Measurements from ENCODE around the gene IL34. TPM values are rescaled to one million over a fixed set of nuclear protein-coding genes. Genes with fewer than 3 reads are reported as not detected.

Gene IL34
- total RNA-seq, 2 experiments from 2014 or later = not detected

DNA sequence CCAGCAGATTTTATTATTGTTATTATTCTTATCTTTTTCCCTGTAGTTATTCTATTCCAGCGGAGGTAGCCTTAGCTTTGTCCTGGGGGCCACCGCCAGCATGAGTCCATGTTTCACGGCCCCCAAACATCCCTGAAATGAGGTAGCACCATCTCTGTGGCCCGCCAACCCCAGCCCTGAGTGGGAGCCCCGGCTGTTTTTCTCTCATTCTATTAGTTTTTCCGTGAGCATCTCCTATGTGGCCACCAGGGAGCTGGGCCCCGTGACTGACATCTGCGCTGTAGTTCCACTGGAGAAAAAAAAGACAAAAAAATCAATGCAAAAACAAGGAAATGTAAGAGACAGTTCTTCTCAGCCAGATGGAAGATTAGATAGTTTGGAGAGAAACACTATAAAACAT, 43.5 kb upstream of the IL34 start:
- Histone ChIP-seq H3K36me3 (ENCODE audit: insufficient read depth, low read length) (no peaks in the 10 kb centered on the region), H3K79me2 (ENCODE audit: insufficient read depth, low read depth, low read length) (no peaks in the 10 kb centered on the region), H3K4me1 (ENCODE audit: insufficient read depth, low read length, poor library complexity, severe bottlenecking) (no peaks in the 10 kb centered on the region), H3K4me3 (ENCODE audit: low read depth, low read length, poor library complexity, severe bottlenecking) (no peak overlapping the region), H3K4me2 (ENCODE audit: low read length) (no peak overlapping the region), H4K20me1 (ENCODE audit: insufficient read depth, low read length) (no peaks in the 10 kb centered on the region), H2AFZ (ENCODE audit: low read length) (no peak overlapping the region), H3K9me3 (ENCODE audit: low read length) (no peaks in the 10 kb centered on the region), H3K9me2 (ENCODE audit: insufficient read depth, low read length) (no peaks in the 10 kb centered on the region), H3K27ac (ENCODE audit: low read depth, low read length, poor library complexity, severe bottlenecking) (no peak overlapping the region)
- POLR2A ChIA-PET = interaction anchor here (0.5 kb wide), 1 partner anchor 104 kb away, joined by 3 read pairs; no protein-coding TSS in a partner anchor
- BruUV-seq (replicated peaks) = no TSS peak
- CTCF ChIA-PET (ENCODE audit: unreplicated experiment) = no interaction called here
- TF ChIP-seq EZH2phosphoT487 (IDR thresholded peaks at IDR 0.05; ENCODE audit: borderline replicate concordance, low read depth, low read length) (no peak), CTCF (conservative IDR thresholded peaks at IDR 0.05; ENCODE audit: low read length) (no peak)
- intact Hi-C loops (cut with micrococcal nuclease; ENCODE audit: unreplicated experiment) = no loop called here
- DNase-seq (ENCODE audit: low spot score) = no peak

DNA sequence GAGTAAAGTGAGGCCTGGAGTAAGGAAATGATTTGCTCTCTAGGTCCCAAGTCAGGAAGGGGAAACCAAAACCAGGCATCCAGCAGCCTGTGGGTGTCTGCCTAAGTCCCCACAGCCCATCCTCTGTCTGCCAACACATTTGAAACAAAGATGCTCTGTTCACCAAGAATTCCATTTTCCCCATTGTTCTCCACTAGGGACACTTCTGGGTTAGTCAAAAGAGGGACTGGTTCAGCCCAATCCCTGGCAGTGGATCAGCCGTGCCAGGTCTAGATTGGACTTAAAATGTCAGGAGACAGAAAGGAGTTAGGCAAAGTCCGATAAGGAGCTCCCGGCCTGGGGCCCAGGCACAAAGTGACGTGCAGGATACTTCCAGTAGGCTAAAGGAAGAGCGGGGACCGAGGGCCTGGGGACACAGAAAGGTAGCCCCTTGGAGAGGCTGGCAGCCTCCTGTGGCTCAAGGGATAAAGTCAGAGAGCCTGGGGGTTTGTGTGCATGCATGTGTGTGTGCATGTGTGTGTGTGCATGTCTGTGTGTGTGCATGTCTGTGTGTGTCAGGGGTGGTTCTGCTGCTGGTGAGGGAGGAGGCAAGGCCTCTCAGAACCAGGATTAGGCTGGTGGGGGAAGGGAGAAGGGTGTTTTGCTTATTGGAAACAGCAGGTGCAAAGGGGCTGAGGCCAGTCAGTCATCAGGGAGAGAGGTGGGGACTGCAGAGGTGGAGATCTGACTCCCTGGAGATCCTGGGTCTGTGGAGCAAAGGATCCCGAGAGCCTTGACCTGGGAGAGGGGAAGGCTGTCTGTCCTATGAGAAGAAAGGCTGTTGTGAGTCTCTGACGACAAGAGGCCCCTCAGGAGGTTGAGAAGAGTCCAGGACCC, 41.7 kb upstream of the IL34 start:
- POLR2A ChIA-PET = no interaction called here
- Histone ChIP-seq H2AFZ (ENCODE audit: low read length) (no peak overlapping the region), H3K9me2 (ENCODE audit: insufficient read depth, low read length) (no peaks in the 10 kb centered on the region), H4K20me1 (ENCODE audit: insufficient read depth, low read length) (no peaks in the 10 kb centered on the region), H3K9me3 (ENCODE audit: low read length) (no peaks in the 10 kb centered on the region), H3K4me3 (ENCODE audit: low read depth, low read length, poor library complexity, severe bottlenecking) (no peak overlapping the region), H3K79me2 (ENCODE audit: insufficient read depth, low read depth, low read length) (no peaks in the 10 kb centered on the region), H3K27ac (ENCODE audit: low read depth, low read length, poor library complexity, severe bottlenecking) (no peak overlapping the region), H3K4me1 (ENCODE audit: insufficient read depth, low read length, poor library complexity, severe bottlenecking) (no peaks in the 10 kb centered on the region), H3K4me2 (ENCODE audit: low read length) (no peak overlapping the region), H3K36me3 (ENCODE audit: insufficient read depth, low read length) (no peaks in the 10 kb centered on the region)
- no TSS peak for BruUV-seq (replicated peaks)
- intact Hi-C loops (cut with micrococcal nuclease; ENCODE audit: unreplicated experiment) = no loop called here
- TF ChIP-seq CTCF (conservative IDR thresholded peaks at IDR 0.05; ENCODE audit: low read length) = no peak
- no peak for TF ChIP-seq EZH2phosphoT487 (IDR thresholded peaks at IDR 0.05; ENCODE audit: borderline replicate concordance, low read depth, low read length)
- DNase-seq (ENCODE audit: low spot score) = no peak
- CTCF ChIA-PET (ENCODE audit: unreplicated experiment) = no interaction called here

DNA sequence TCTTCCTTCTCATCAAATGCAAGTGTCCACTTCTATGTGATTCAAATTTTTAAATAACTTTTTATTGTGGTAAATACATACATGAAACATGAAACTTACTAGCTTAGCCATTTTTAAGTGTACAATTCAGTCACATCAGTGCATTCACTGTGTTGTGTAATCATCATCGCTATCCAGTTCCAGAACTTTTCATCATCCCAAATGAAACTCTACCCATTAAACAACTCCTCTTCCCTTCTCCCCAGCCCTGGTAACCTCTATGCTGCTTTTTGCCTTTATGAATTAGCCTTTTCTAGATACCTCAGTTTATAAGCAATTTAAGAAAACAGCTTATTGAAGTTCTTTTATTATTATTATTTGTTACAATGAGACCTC, 41.1 kb upstream of the IL34 start:
- no TSS peak for BruUV-seq (replicated peaks)
- CTCF ChIA-PET (ENCODE audit: unreplicated experiment) = no interaction called here
- POLR2A ChIA-PET = no interaction called here

More for the DNA sequence above, 41.1 kb upstream of the IL34 start:
- H4K20me1 ChIP-seq (ENCODE audit: insufficient read depth, low read length) = no peaks in the 10 kb centered on the region
- no peak overlapping the region for H2AFZ ChIP-seq (ENCODE audit: low read length)
- no peaks in the 10 kb centered on the region for H3K79me2 ChIP-seq (ENCODE audit: insufficient read depth, low read depth, low read length)
- H3K9me2 ChIP-seq (ENCODE audit: insufficient read depth, low read length) = no peaks in the 10 kb centered on the region
- H3K27ac ChIP-seq (ENCODE audit: low read depth, low read length, poor library complexity, severe bottlenecking) = no peak overlapping the region
- no peak overlapping the region for H3K4me3 ChIP-seq (ENCODE audit: low read depth, low read length, poor library complexity, severe bottlenecking)
- H3K36me3 ChIP-seq (ENCODE audit: insufficient read depth, low read length) = no peaks in the 10 kb centered on the region
- TF ChIP-seq CTCF (conservative IDR thresholded peaks at IDR 0.05; ENCODE audit: low read length) (no peak), EZH2phosphoT487 (IDR thresholded peaks at IDR 0.05; ENCODE audit: borderline replicate concordance, low read depth, low read length) (no peak)
- no peaks in the 10 kb centered on the region for H3K4me1 ChIP-seq (ENCODE audit: insufficient read depth, low read length, poor library complexity, severe bottlenecking)
- H3K9me3 ChIP-seq (ENCODE audit: low read length) = no peaks in the 10 kb centered on the region
- no peak overlapping the region for H3K4me2 ChIP-seq (ENCODE audit: low read length)
- no peak for DNase-seq (ENCODE audit: low spot score)
- intact Hi-C loops (cut with micrococcal nuclease; ENCODE audit: unreplicated experiment) = no loop called here

All from OCI-LY7 (cell line).